ENCODE results near the gene CNTNAP2.

The CNTNAP2 gene

GRCh38 chr7:146702898-146703297 is 586.3 kb downstream of the CNTNAP2 start:
- Mint-ChIP-seq H3K36me3 (no peaks in the 10 kb centered on the region), H3K4me1 (no peaks in the 10 kb centered on the region), H3K27me3 (no peaks in the 10 kb centered on the region), H3K27ac (no peak overlapping the region), H3K9me3 (peaks cover 10% of the 10 kb centered on the region), H3K4me3 (no peak overlapping the region)
- no peak for DNase-seq
- CTCF ChIA-PET: no interaction called here

GRCh38 chr7:146709451-146710027 is 592.9 kb downstream of the CNTNAP2 start:
- H3K9me3 Mint-ChIP-seq: peaks cover 17% of the 10 kb centered on the region
- no peak overlapping the region for H3K27ac Mint-ChIP-seq
- no peaks in the 10 kb centered on the region for H3K27me3 Mint-ChIP-seq
- H3K4me3 Mint-ChIP-seq: no peak overlapping the region
- no peaks in the 10 kb centered on the region for H3K4me1 Mint-ChIP-seq
- DNase-seq: no peak
- CTCF ChIA-PET: no interaction called here
- H3K36me3 Mint-ChIP-seq: no peaks in the 10 kb centered on the region

- Mint-ChIP-seq H3K9me3 (peaks cover 8% of the 10 kb centered on the region), H3K27ac (no peak overlapping the region), H3K36me3 (no peaks in the 10 kb centered on the region), H3K4me1 (no peaks in the 10 kb centered on the region), H3K4me3 (no peak overlapping the region), H3K27me3 (no peaks in the 10 kb centered on the region)
- DNase-seq: no peak
- CTCF ChIA-PET: no interaction called here
These were observed 596.6 kb downstream of the CNTNAP2 start for GRCh38 chr7:146713205-146713604.

GRCh38 chr7:146713934-146714333 is 597.3 kb downstream of the CNTNAP2 start:
- CTCF ChIA-PET: no interaction called here
- no peaks in the 10 kb centered on the region for H3K36me3 Mint-ChIP-seq
- no peak overlapping the region for H3K4me3 Mint-ChIP-seq
- no peak for DNase-seq
- peaks cover 8% of the 10 kb centered on the region for H3K9me3 Mint-ChIP-seq
- H3K27me3 Mint-ChIP-seq: no peaks in the 10 kb centered on the region
- H3K27ac Mint-ChIP-seq: no peak overlapping the region
- H3K4me1 Mint-ChIP-seq: no peaks in the 10 kb centered on the region

- no peaks in the 10 kb centered on the region for H3K36me3 Mint-ChIP-seq
- no peak overlapping the region for H3K4me3 Mint-ChIP-seq
- H3K9me3 Mint-ChIP-seq: peaks cover 7% of the 10 kb centered on the region
- H3K27ac Mint-ChIP-seq: no peak overlapping the region
- H3K4me1 Mint-ChIP-seq: no peaks in the 10 kb centered on the region
- H3K27me3 Mint-ChIP-seq: no peaks in the 10 kb centered on the region
- CTCF ChIA-PET: no interaction called here
- DNase-seq: no peak
These were observed 603.6 kb downstream of the CNTNAP2 start for GRCh38 chr7:146720195-146720594.

- H3K27ac Mint-ChIP-seq: no peak overlapping the region
- peaks cover 12% of the 10 kb centered on the region for H3K9me3 Mint-ChIP-seq
- no peak overlapping the region for H3K4me3 Mint-ChIP-seq
- no peaks in the 10 kb centered on the region for H3K4me1 Mint-ChIP-seq
- DNase-seq: no peak
- CTCF ChIA-PET: no interaction called here
- no peaks in the 10 kb centered on the region for H3K36me3 Mint-ChIP-seq
- H3K27me3 Mint-ChIP-seq: no peaks in the 10 kb centered on the region
These were observed 606.4 kb downstream of the CNTNAP2 start for GRCh38 chr7:146722986-146723385.

- H3K4me3 Mint-ChIP-seq: no peak overlapping the region
- no peak for DNase-seq
- no peaks in the 10 kb centered on the region for H3K36me3 Mint-ChIP-seq
- CTCF ChIA-PET: no interaction called here
- H3K27ac Mint-ChIP-seq: no peak overlapping the region
- no peaks in the 10 kb centered on the region for H3K4me1 Mint-ChIP-seq
- H3K27me3 Mint-ChIP-seq: no peaks in the 10 kb centered on the region
- peaks cover 12% of the 10 kb centered on the region for H3K9me3 Mint-ChIP-seq
These were observed 608.9 kb downstream of the CNTNAP2 start for GRCh38 chr7:146725520-146725919.

GRCh38 chr7:146728141-146728540 is 611.5 kb downstream of the CNTNAP2 start:
- Mint-ChIP-seq H3K36me3 (no peaks in the 10 kb centered on the region), H3K27me3 (no peaks in the 10 kb centered on the region), H3K27ac (no peak overlapping the region), H3K4me3 (no peak overlapping the region), H3K4me1 (no peaks in the 10 kb centered on the region), H3K9me3 (peaks cover 12% of the 10 kb centered on the region)
- DNase-seq: no peak
- CTCF ChIA-PET: no interaction called here

GRCh38 chr7:146728611-146729010 is 612.0 kb downstream of the CNTNAP2 start:
- no peak for DNase-seq
- Mint-ChIP-seq H3K4me1 (no peaks in the 10 kb centered on the region), H3K4me3 (no peak overlapping the region), H3K27ac (no peak overlapping the region), H3K27me3 (no peaks in the 10 kb centered on the region), H3K9me3 (peaks cover 12% of the 10 kb centered on the region), H3K36me3 (no peaks in the 10 kb centered on the region)
- CTCF ChIA-PET: no interaction called here

GRCh38 chr7:146731185-146731584 is 614.6 kb downstream of the CNTNAP2 start:
- H3K36me3 Mint-ChIP-seq: no peaks in the 10 kb centered on the region
- DNase-seq: no peak
- H3K27me3 Mint-ChIP-seq: no peaks in the 10 kb centered on the region
- peaks cover 2% of the 10 kb centered on the region for H3K9me3 Mint-ChIP-seq
- H3K27ac Mint-ChIP-seq: no peak overlapping the region
- H3K4me1 Mint-ChIP-seq: no peaks in the 10 kb centered on the region
- CTCF ChIA-PET: no interaction called here
- H3K4me3 Mint-ChIP-seq: no peak overlapping the region

- CTCF ChIA-PET: no interaction called here
- peaks cover 11% of the 10 kb centered on the region for H3K9me3 Mint-ChIP-seq
These were observed 619.4 kb downstream of the CNTNAP2 start for GRCh38 chr7:146735992-146736391.

GRCh38 chr7:146736446-146737190 is 620.0 kb downstream of the CNTNAP2 start:
- DNase-seq: no peak
- CTCF ChIA-PET: no interaction called here
- H3K36me3 Mint-ChIP-seq: no peaks in the 10 kb centered on the region
- no peak overlapping the region for H3K27ac Mint-ChIP-seq
- H3K4me1 Mint-ChIP-seq: no peaks in the 10 kb centered on the region
- no peak overlapping the region for H3K4me3 Mint-ChIP-seq
- no peaks in the 10 kb centered on the region for H3K27me3 Mint-ChIP-seq
- H3K9me3 Mint-ChIP-seq: peaks cover 15% of the 10 kb centered on the region

More at GRCh38 chr7:146735992-146736391, 619.4 kb downstream of the CNTNAP2 start:
- no peaks in the 10 kb centered on the region for H3K27me3 Mint-ChIP-seq
- H3K36me3 Mint-ChIP-seq: no peaks in the 10 kb centered on the region
- H3K4me3 Mint-ChIP-seq: no peak overlapping the region
- no peak for DNase-seq
- no peak overlapping the region for H3K27ac Mint-ChIP-seq
- no peaks in the 10 kb centered on the region for H3K4me1 Mint-ChIP-seq

GRCh38 chr7:146740039-146740438 is 623.4 kb downstream of the CNTNAP2 start:
- Mint-ChIP-seq H3K4me3 (no peak overlapping the region), H3K9me3 (peaks cover 20% of the 10 kb centered on the region), H3K36me3 (no peaks in the 10 kb centered on the region), H3K4me1 (no peaks in the 10 kb centered on the region), H3K27me3 (no peaks in the 10 kb centered on the region), H3K27ac (no peak overlapping the region)
- no peak for DNase-seq
- CTCF ChIA-PET: interaction anchor here (0.5 kb wide), 1 partner anchor 533 kb away, joined by 3 read pairs; no protein-coding TSS in a partner anchor

- H3K27ac Mint-ChIP-seq: no peak overlapping the region
- H3K4me3 Mint-ChIP-seq: no peak overlapping the region
- no peaks in the 10 kb centered on the region for H3K27me3 Mint-ChIP-seq
- no peak for DNase-seq
- CTCF ChIA-PET: no interaction called here
- peaks cover 13% of the 10 kb centered on the region for H3K9me3 Mint-ChIP-seq
- H3K4me1 Mint-ChIP-seq: no peaks in the 10 kb centered on the region
- no peaks in the 10 kb centered on the region for H3K36me3 Mint-ChIP-seq
These were observed 625.3 kb downstream of the CNTNAP2 start for GRCh38 chr7:146741911-146742310.

- CTCF ChIA-PET: no interaction called here
- no peak overlapping the region for H3K27ac Mint-ChIP-seq
- H3K36me3 Mint-ChIP-seq: no peaks in the 10 kb centered on the region
- H3K4me3 Mint-ChIP-seq: no peak overlapping the region
- peaks cover 22% of the 10 kb centered on the region for H3K9me3 Mint-ChIP-seq
- H3K4me1 Mint-ChIP-seq: no peaks in the 10 kb centered on the region
- no peak for DNase-seq
- H3K27me3 Mint-ChIP-seq: no peaks in the 10 kb centered on the region
These were observed 637.8 kb downstream of the CNTNAP2 start for GRCh38 chr7:146754385-146754784.
